Activated CD4-positive, alpha-beta T cell treated with anti-CD3 and anti-CD28 coated beads for 24 hours (primary cell): ENCODE results near the gene GGA2.

Source experiments
- DNase-seq, 2 donors: peaks; one replicate each; pipeline ENCODE4 v3.0.0-alpha.2; 2020; ENCODE audit warnings: low read depth in 2 of 2

Gene GGA2

GRCh38 chr16:23420011-23420410 lies 90.3 kb downstream of the GGA2 start:
- DNase-seq, result no peak

- no peak for DNase-seq
Observed at GRCh38 chr16:23416816-23417215, 93.5 kb downstream of the GGA2 start.

- DNase-seq, result no peak
Observed at GRCh38 chr16:23414731-23415130, 95.6 kb downstream of the GGA2 start.
